Astrocyte (in vitro differentiated cells and primary cell): ENCODE data around the gene PLD1.

Experiments used
- CTCF ChIP-seq: IDR thresholded peaks from 2 replicates; pipeline ENCODE4 v1.5.1; 2011; ENCODE audit warnings: low read depth, mild to moderate bottlenecking, inconsistent platforms, low read length, moderate library complexity; ENCODE audit not compliant: insufficient read depth
- EZH2 ChIP-seq: IDR thresholded peaks from 2 replicates; pipeline ENCODE4 v1.6.1; 2012; ENCODE audit warnings: mild to moderate bottlenecking, low read length, inconsistent platforms; ENCODE audit not compliant: insufficient read depth

GRCh38 chr3:171660188-171660587, 150.1 kb downstream of the PLD1 start:
- TF ChIP-seq EZH2 (no peak), CTCF (no peak)
